Activated effector memory CD4-positive, alpha-beta T cell treated with Interleukin-2 at 50 U/mL for 16 hours (primary cell): ENCODE results near the gene PM20D2.

ENCODE experiments used
- DNase-seq: peaks from one replicate; pipeline ENCODE4 v3.0.0-alpha.2; 2020

Gene PM20D2

DNA sequence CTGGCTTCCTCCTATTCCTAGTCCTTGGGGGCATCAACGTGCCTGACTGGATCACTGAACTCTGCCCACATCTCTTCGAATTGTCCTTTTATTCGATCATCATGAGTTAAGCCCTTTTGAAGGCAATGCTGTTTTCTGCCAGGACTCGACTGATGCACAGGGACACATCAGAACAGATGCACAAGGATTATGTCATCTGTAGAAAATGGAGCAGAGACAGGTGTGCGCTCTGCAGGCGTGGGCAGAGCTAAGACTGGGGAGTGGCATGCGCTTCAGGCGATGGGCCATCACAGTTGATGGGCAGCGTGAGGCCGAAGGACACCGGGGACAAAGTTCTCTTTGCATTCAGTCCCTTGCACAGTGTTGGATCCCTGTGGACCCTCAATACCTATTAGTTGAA lies 58.2 kb downstream of the PM20D2 start:
- no peak for DNase-seq

DNA sequence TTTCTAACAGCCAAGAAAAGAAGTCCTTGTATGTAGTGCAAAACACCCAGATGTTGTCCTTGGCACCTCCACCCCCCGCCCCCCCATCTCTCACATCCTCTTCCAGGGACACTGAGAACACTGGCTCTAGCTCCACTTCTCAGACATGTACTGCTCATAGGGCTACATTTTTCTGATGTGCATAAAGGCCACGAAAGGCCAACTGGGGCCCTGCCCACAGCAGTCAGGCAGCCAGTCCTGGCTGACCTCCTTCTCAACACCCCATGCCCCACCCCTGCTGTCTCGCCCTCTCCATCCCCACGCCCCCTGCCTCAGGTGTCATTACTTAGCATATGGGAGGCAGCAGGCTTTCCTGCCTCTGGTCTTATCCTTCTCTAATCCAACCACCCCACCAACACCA lies 60.0 kb downstream of the PM20D2 start:
- no peak for DNase-seq

DNA sequence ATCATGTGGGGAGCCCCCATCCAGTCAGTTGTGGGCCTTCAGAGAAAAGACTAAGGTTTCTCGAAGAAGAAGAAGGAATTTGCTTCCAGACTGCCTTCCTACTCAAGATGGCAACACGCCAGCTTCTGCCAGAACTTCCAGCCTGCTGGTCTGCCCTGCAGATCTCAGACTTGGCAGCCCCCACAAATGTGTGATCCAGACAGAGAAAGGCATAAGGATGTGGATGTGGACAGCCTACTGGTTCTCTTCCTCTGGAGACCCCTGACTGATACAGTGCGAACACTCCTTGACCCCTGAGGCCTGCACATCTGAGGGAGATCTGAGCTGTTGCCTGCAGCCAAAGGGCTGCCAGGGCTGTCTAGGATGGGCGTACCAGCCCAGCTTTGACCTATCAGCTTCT lies 62.7 kb downstream of the PM20D2 start:
- DNase-seq = no peak

DNA sequence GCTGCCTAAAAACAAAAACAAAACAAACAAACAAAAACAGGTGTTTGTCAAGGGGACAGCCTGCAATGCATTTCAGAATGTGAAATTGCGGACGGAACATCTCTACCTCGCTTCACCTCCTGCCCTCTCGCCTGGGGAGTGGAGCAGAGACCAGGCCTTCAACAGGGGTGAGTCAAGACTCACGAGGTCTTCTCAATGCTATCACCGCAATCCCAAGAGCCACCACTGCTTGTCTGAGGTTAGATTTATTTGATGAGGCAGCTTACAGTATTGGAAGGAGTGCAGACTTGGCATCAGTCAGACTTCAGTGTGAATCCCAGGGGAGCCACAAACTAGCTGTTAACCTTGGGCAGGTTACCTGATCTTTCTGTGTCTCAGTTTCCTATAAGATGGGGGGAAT lies 63.6 kb downstream of the PM20D2 start:
- DNase-seq = no peak

DNA sequence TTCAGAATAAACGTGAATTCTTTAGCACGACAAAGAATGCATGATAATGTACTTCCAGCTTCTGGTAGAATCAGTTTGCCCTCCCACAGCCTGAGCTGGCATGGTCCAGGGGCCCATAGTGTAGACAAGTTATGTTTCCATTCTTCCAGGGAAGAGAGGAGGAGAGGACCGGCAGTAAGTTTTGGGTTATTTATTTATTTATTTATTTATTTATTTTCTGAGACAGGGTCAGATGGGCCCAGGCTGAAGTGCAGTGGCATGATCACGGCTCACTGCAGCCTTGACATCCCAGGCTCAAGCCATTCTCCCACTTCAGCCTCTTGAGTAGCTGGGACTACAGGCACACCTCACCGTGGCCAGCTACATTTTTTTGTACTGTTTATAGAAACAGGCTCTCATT lies 66.6 kb downstream of the PM20D2 start:
- no peak for DNase-seq

DNA sequence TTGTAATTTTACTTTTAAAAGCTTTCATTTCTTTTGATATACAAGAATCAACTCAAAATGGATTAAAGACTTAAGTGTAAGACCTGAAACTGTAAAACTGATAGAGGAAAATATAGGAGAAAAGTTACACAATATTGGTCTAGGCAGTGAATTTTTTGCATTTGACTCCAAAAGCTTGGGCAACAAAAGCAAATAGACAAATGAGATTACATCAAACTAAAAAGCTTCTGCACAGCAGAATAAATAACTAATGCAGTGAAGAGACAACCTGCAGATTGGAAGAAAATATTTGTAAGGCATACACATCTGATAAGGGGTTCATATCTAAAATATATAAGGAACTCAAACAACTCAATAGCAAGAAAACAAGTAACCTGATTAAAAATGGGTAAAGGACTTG lies 68.3 kb downstream of the PM20D2 start:
- DNase-seq = no peak
